A549 (cell line): ENCODE data around the gene COX11. TPM values are rescaled to one million over a fixed set of nuclear protein-coding genes. Genes with fewer than 3 reads are reported as not detected.

ENCODE experiments used
- ATAC-seq, 2 experiments: fragments of 200-7000 bp in 1 of 2; fragments of >200 bp in 1 of 2; cut with Nextera tagmentation in 1 of 2; cut with Tn5 transposase in 1 of 2; 3 replicates each; pipeline versions ENCODE4 v1.8.0 to v1.9.1; 2018 to 2020; ENCODE audit warnings: mild to moderate bottlenecking in 1 of 2, moderate library complexity in 1 of 2
- CTCF ChIA-PET: fragments of 300-600 bp; sonication (Branson Sonifier 250); formaldehyde crosslinking; extraction: SDS; loops from one replicate; lab custom pipeline; 2021; ENCODE audit warnings: antibody characterized with exemption, inconsistent platforms; lab: Yijun Ruan, JAX
- POLR2A ChIA-PET: fragments of 350-600 bp; formaldehyde crosslinking; extraction: SDS; loops from one replicate; lab custom pipeline; 2021; ENCODE audit warnings: antibody characterized with exemption, inconsistent platforms; lab: Yijun Ruan, JAX
- DNase-seq, 2 experiments: peaks; one replicate each; pipeline versions ENCODE4 v3.0.0 to v3.0.0-alpha.2; 2011 to 2016; ENCODE audit warnings: low read depth in 1 of 2, low spot score in 1 of 2
- FAIRE-seq: peaks from 2 replicates; lab custom pipeline; 2011; peaks lifted over from hg19 to GRCh38; lab: Jason Lieb, UNC
- H3K27ac ChIP-seq, 2 experiments: fragments of >200 bp; sonication (Bioruptor Twin); formaldehyde crosslinking; 3 replicates each; pipeline ENCODE4 v1.5.1; 2016 to 2017
- H3K4me1 ChIP-seq: fragments of >200 bp; sonication (Bioruptor Twin); formaldehyde crosslinking; 3 replicates; pipeline ENCODE4 v1.6.1; 2016
- H3K4me2 ChIP-seq: fragments of >200 bp; sonication (Bioruptor Twin); formaldehyde crosslinking; 3 replicates; pipeline ENCODE4 v1.6.1; 2016
- H3K4me3 ChIP-seq: fragments of >200 bp; sonication (Bioruptor Twin); formaldehyde crosslinking; 3 replicates; pipeline ENCODE4 v1.5.1; 2016
- H3K9me3 ChIP-seq: fragments of >200 bp; sonication (Bioruptor Twin); formaldehyde crosslinking; 3 replicates; pipeline ENCODE4 v1.6.1; 2016
- CBX8 ChIP-seq: fragments of 200-600 bp; sonication (generic); IDR thresholded peaks from 2 replicates; pipeline ENCODE4 v1.6.1; 2016
- CEBPB ChIP-seq, 2 experiments: fragments of >200 bp in 1 of 2; sonication (Bioruptor Twin) in 1 of 2; formaldehyde crosslinking in 1 of 2; IDR thresholded peaks; 2 replicates each; pipeline ENCODE4 v1.6.1; 2012 to 2016
- CHD4 ChIP-seq: fragments of 200-600 bp; sonication (generic); IDR thresholded peaks from 2 replicates; pipeline ENCODE4 v1.6.1; 2016; ENCODE audit warnings: antibody characterized with exemption, mild to moderate bottlenecking, borderline replicate concordance
- CTCF ChIP-seq: fragments of >200 bp; sonication (Bioruptor Twin); formaldehyde crosslinking; IDR thresholded peaks from 3 replicates; pipeline ENCODE4 v1.5.1; 2016
- E2F6 ChIP-seq: IDR thresholded peaks from 2 replicates; pipeline ENCODE4 v1.6.1; 2012; ENCODE audit warnings: low read depth, borderline replicate concordance
- ELK1 ChIP-seq: fragments of 150-350 bp; IDR thresholded peaks from 2 replicates; pipeline ENCODE4 v1.6.1; 2014; ENCODE audit warnings: low read depth, mild to moderate bottlenecking, low read length
- HEYL ChIP-seq: fragments of 250-450 bp; sonication (Bioruptor Pico); IDR thresholded peaks from 2 replicates; pipeline ENCODE4 v1.8.0; 2021; ENCODE audit warnings: mild to moderate bottlenecking, moderate library complexity
- HOXB13 ChIP-seq: fragments of 250-450 bp; sonication (Bioruptor Pico); IDR thresholded peaks from 2 replicates; pipeline ENCODE4 v1.5.0; 2020; ENCODE audit warnings: low read depth, mild to moderate bottlenecking, moderate library complexity
- JUN ChIP-seq, 2 experiments: fragments of >200 bp; sonication (Bioruptor Twin); formaldehyde crosslinking; IDR thresholded peaks; 2 replicates in 1 of 2; 3 replicates in 1 of 2; pipeline ENCODE4 v1.6.1; 2016 to 2017
- KDM1A ChIP-seq: fragments of 200-600 bp; sonication (generic); IDR thresholded peaks from 2 replicates; pipeline ENCODE4 v1.6.1; 2016; ENCODE audit warnings: low read depth, mild to moderate bottlenecking
- MAFK ChIP-seq: fragments of 450-650 bp; IDR thresholded peaks from 2 replicates; pipeline ENCODE4 v1.6.1; 2014; ENCODE audit not compliant: partially characterized antibody
- MAZ ChIP-seq: fragments of 150-350 bp; IDR thresholded peaks from 2 replicates; pipeline ENCODE4 v1.6.1; 2014; ENCODE audit warnings: antibody characterized with exemption, low read depth, low read length, borderline replicate concordance
- NPAS2 ChIP-seq: fragments of 250-450 bp; sonication (Bioruptor Pico); IDR thresholded peaks from 2 replicates; pipeline ENCODE4 v1.8.0; 2022; ENCODE audit warnings: mild to moderate bottlenecking, moderate library complexity, borderline replicate concordance
- PBX3 ChIP-seq: IDR thresholded peaks from 2 replicates; pipeline ENCODE4 v1.6.1; 2012
- POLR2A ChIP-seq: IDR thresholded peaks from 2 replicates; pipeline ENCODE4 v1.6.1; 2012; ENCODE audit warnings: mild to moderate bottlenecking, low read length
- RAD21 ChIP-seq, 2 experiments: fragments of >200 bp in 1 of 2; sonication (Bioruptor Twin) in 1 of 2; formaldehyde crosslinking in 1 of 2; IDR thresholded peaks in 1 of 2; conservative IDR thresholded peaks in 1 of 2; 2 replicates in 1 of 2; 3 replicates in 1 of 2; pipeline ENCODE4 v1.6.1; 2012 to 2018; ENCODE audit warnings: inconsistent platforms in 1 of 2
- RCOR1 ChIP-seq: fragments of 150-350 bp; IDR thresholded peaks from 2 replicates; pipeline ENCODE4 v1.6.1; 2014; ENCODE audit warnings: antibody characterized with exemption, low read length, low read depth
- SMC3 ChIP-seq: fragments of >200 bp; sonication (Bioruptor Twin); formaldehyde crosslinking; IDR thresholded peaks from 3 replicates; pipeline ENCODE4 v1.6.1; 2018; ENCODE audit warnings: inconsistent platforms
- SREBF2 ChIP-seq: fragments of 450-650 bp; IDR thresholded peaks from 2 replicates; pipeline ENCODE4 v1.6.1; 2014; ENCODE audit warnings: mild to moderate bottlenecking, moderate library complexity
- ZFP36 ChIP-seq: fragments of 450-650 bp; IDR thresholded peaks from 2 replicates; pipeline ENCODE4 v1.6.1; 2014; ENCODE audit warnings: borderline replicate concordance; ENCODE audit not compliant: partially characterized antibody
- WGBS: methylation state at CpG from one replicate; pipeline ENCODE4 v1.1.6; 2017; ENCODE audit errors: missing lambda C conversion rate; 5-methylcytosine and 5-hydroxymethylcytosine counted together
- polyA plus RNA-seq, 4 experiments: library from polyadenylated mRNA; depleted of rRNA in 3 of 4; stranded (reverse); fragments of >200 nt; fragmentation: RNase III in 1 of 4; extraction: RNeasy Plus Mini Kit Qiagen cat#74134 plus additional on column Dnase treatment in 1 of 4; gene quantifications; 2 replicates in 3 of 4; 3 replicates in 1 of 4; pipeline ENCODE4 v1.2.3, GENCODE V29; 2011 to 2017

The COX11 gene
- polyA plus RNA-seq, 2 of the 4 experiments (the other 2 are of a cell fraction) = 95.4 to 121 TPM

GRCh38 chr17:54996441-54996840 is 28.0 kb upstream of the COX11 start:
- POLR2A ChIA-PET = no interaction called here
- 85% methylated on average over 1 of the region's 1 CpG for WGBS
- CTCF ChIA-PET = interaction anchor here (0.8 to 1.4 kb wide), 7 partner anchors 9 to 518 kb away, joined by 3 to 5 read pairs (median 4); no protein-coding TSS in a partner anchor

GRCh38 chr17:54992797-54993639 is 24.6 kb upstream of the COX11 start:
- H3K4me3 ChIP-seq = no peak overlapping the region
- H3K27ac ChIP-seq = no peak overlapping the region
- no peaks in the 10 kb centered on the region for H3K9me3 ChIP-seq
- WGBS = 68% methylated on average over 8 of the region's 8 CpGs
- TF ChIP-seq NPAS2 (CRISPR knock-in tag) = no peak
- TF ChIP-seq CTCF = peak; percentile 86
- TF ChIP-seq ZFP36 = no peak
- TF ChIP-seq CEBPB (IDR thresholded peaks at IDR 0.05) = 0 out of 4 replicates have a peak, but pooled peaks of 1 of the 2 experiments have one; percentile 13
- no peak for TF ChIP-seq POLR2A
- peak; percentile 82 to 86 for TF ChIP-seq RAD21 (conservative IDR thresholded peaks at IDR 0.05 in 1 of 2, IDR thresholded peaks at IDR 0.05 in 1 of 2)
- TF ChIP-seq SMC3 = peak; percentile 71
- TF ChIP-seq, all 56 proteins: peak for 4
- ChIA-PET CTCF (interaction anchor here (0.5 to 7.3 kb wide), 49 partner anchors 9 to 1246 kb away, joined by 3 to 99 read pairs (median 5); partner anchors contain the start of genes SMIM36 and STXBP4), POLR2A (no interaction called here)
- FAIRE-seq (peak; percentile 93), ATAC-seq (peak; percentile 80 to 90; a peak in 5 of 6 replicates), DNase-seq (peak; percentile 49 to 71)
- H3K4me1 ChIP-seq = no peaks in the 10 kb centered on the region
- H3K4me2 ChIP-seq = no peak overlapping the region

More at GRCh38 chr17:54996441-54996840, 28.0 kb upstream of the COX11 start:
- H3K9me3 ChIP-seq = no peaks in the 10 kb centered on the region
- no peak overlapping the region for H3K27ac ChIP-seq
- DNase-seq (no peak), FAIRE-seq (peak; percentile 77), ATAC-seq (no peak)
- TF ChIP-seq KDM1A = no peak
- TF ChIP-seq PBX3 = no peak
- no peak for TF ChIP-seq HEYL (CRISPR knock-in tag)
- no peak overlapping the region for H3K4me3 ChIP-seq
- no peaks in the 10 kb centered on the region for H3K4me1 ChIP-seq
- no peak overlapping the region for H3K4me2 ChIP-seq

- DNase-seq (no peak), ATAC-seq (no peak), FAIRE-seq (no peak)
- no peak overlapping the region for H3K4me2 ChIP-seq
- ChIA-PET CTCF (interaction anchor here (0.8 to 7.3 kb wide), 11 partner anchors 13 to 534 kb away, joined by 3 to 99 read pairs (median 11); no protein-coding TSS in a partner anchor), POLR2A (no interaction called here)
- no peak overlapping the region for H3K4me3 ChIP-seq
- WGBS = 92% methylated on average over 1 of the region's 1 CpG
- no peak overlapping the region for H3K27ac ChIP-seq
- H3K4me1 ChIP-seq = no peaks in the 10 kb centered on the region
- H3K9me3 ChIP-seq = no peaks in the 10 kb centered on the region
- TF ChIP-seq MAFK (no peak), CBX8 (no peak), RCOR1 (no peak), JUN (IDR thresholded peaks at IDR 0.05) (no peak), RAD21 (conservative IDR thresholded peaks at IDR 0.05 in 1 of 2, IDR thresholded peaks at IDR 0.05 in 1 of 2) (no peak), SREBF2 (no peak), ELK1 (no peak), HEYL (CRISPR knock-in tag) (no peak), HOXB13 (CRISPR knock-in tag) (no peak), MAZ (no peak), CHD4 (no peak), E2F6 (no peak), CEBPB (IDR thresholded peaks at IDR 0.05) (no peak)
Measured at GRCh38 chr17:54991567-54991966, 23.1 kb upstream of the COX11 start.
